Kidney (tissue), 14 donors: ENCODE results near the gene KCNQ1OT1. TPM values are rescaled to one million over a fixed set of nuclear protein-coding genes. Genes with fewer than 3 reads are reported as not detected.

Source experiments
- DNase-seq, 5 donors: peaks; one replicate each; pipeline ENCODE4 v3.0.0-alpha.2; 2013 to 2020
- FAIRE-seq: peaks from 2 replicates; lab custom pipeline; 2012; peaks lifted over from hg19 to GRCh38; lab: Jason Lieb, UNC
- H3K27ac ChIP-seq, 2 donors: one replicate each; pipeline ENCODE4 v1.7.0; 2013; ENCODE audit warnings: low read depth in 2 of 2, low read length in 2 of 2, inconsistent platforms in 1 of 2
- H3K27me3 ChIP-seq: one replicate; pipeline ENCODE4 v1.7.1; 2013; ENCODE audit warnings: low read length, inconsistent platforms; ENCODE audit not compliant: control insufficient read depth, insufficient read depth
- H3K36me3 ChIP-seq, 3 donors: one replicate each; pipeline versions ENCODE4 v1.7.0 to v1.7.1; 2013; ENCODE audit warnings: low read length in 3 of 3, control low read depth in 1 of 3, inconsistent platforms in 1 of 3; ENCODE audit not compliant: insufficient read depth in 3 of 3, control insufficient read depth in 2 of 3
- H3K4me1 ChIP-seq, 3 donors: one replicate each; pipeline versions ENCODE4 v1.7.0 to v1.7.1; 2013; ENCODE audit warnings: low read length in 3 of 3, inconsistent platforms in 1 of 3, low read depth in 1 of 3; ENCODE audit not compliant: control insufficient read depth in 2 of 3, insufficient read depth in 2 of 3
- H3K4me3 ChIP-seq, 3 donors: one replicate each; pipeline versions ENCODE4 v1.7.0 to v1.8.1; 2013; ENCODE audit warnings: low read length in 3 of 3, control low read depth in 1 of 3, inconsistent platforms in 1 of 3
- H3K9ac ChIP-seq, 3 donors: one replicate each; pipeline versions ENCODE4 v1.7.0 to v1.7.1; 2013; ENCODE audit warnings: low read length in 3 of 3, control low read depth in 1 of 3, inconsistent platforms in 1 of 3
- H3K9me3 ChIP-seq, 3 donors: one replicate each; pipeline versions ENCODE4 v1.7.0 to v1.7.1; 2013; ENCODE audit warnings: low read length in 3 of 3, control low read depth in 1 of 3, inconsistent platforms in 1 of 3; ENCODE audit not compliant: control insufficient read depth in 2 of 3, insufficient read depth in 1 of 3
- CTCF ChIP-seq: IDR thresholded peaks from 3 replicates; pipeline ENCODE4 v1.5.1; 2012; ENCODE audit warnings: mild to moderate bottlenecking, moderate library complexity, borderline replicate concordance; ENCODE audit not compliant: insufficient read depth; ENCODE audit errors: extremely low read depth
- intact Hi-C: fragments of 100-400 bp; cut with DNase I; formaldehyde crosslinking; loops from one replicate; pipeline ENCODE4 v1.11.1; 2022
- polyA plus RNA-seq: library from polyadenylated mRNA; stranded (reverse); fragments of 350-450 nt; fragmentation: Illumina TruSeq; extraction: RNeasy Lipid Tissue Mini Kit (QIAGEN cat#74804); gene quantifications from one replicate; pipeline ENCODE4 v1.2.3, GENCODE V29; 2014; ENCODE audit warnings: low read depth, low replicate concordance; ENCODE audit not compliant: insufficient read depth
- total RNA-seq: library from RNA; stranded (reverse); fragmentation: NEBNext Ultra II Directional; extraction: Animal tissue kit (Norgen Biotek cat#: 25700); gene quantifications from one replicate; pipeline ENCODE4 v1.2.1, GENCODE V29; 2021
- donor health status: control.
- donor health status: control.
- donor health status: control.
- donor health status: control.
- donor health status: control.
- donor health status: DM: yes; HTN: yes; CAD: no.
- donor health status: Normal renal cell carcinoma (clear cell type).

KCNQ1OT1 gene
- total and polyA plus RNA-seq, 2 donors from 2014 or later = 0.22 to 4.4 TPM

GRCh38 chr11:2685051-2685450 is 14.7 kb downstream of the KCNQ1OT1 start:
- TF ChIP-seq CTCF = no peak
- no peak for FAIRE-seq
- peaks cover 0 to 5% (median 0%) of the 10 kb centered on the region in 3 donors for H3K36me3 ChIP-seq
- H3K4me1 ChIP-seq = peaks cover 0 to 29% (median 28%) of the 10 kb centered on the region in 3 donors
- no peak overlapping the region for H3K4me3 ChIP-seq
- intact Hi-C loops = no loop called here
- H3K27ac ChIP-seq = no peak overlapping the region
- peak in 2 of 5 donors; percentile 11 to 20 for DNase-seq
- H3K27me3 ChIP-seq = no peaks in the 10 kb centered on the region
- H3K9me3 ChIP-seq = no peaks in the 10 kb centered on the region
- H3K9ac ChIP-seq = no peak overlapping the region

GRCh38 chr11:2684581-2684980 is 15.2 kb downstream of the KCNQ1OT1 start:
- no peak for TF ChIP-seq CTCF
- DNase-seq = peak in 2 of 5 donors; percentile 20 to 33
- Histone ChIP-seq H3K36me3 (peaks cover 0 to 5% (median 0%) of the 10 kb centered on the region in 3 donors), H3K9me3 (no peaks in the 10 kb centered on the region), H3K9ac (no peak overlapping the region), H3K4me3 (no peak overlapping the region), H3K27ac (no peak overlapping the region), H3K27me3 (no peaks in the 10 kb centered on the region), H3K4me1 (peaks cover 0 to 25% (median 23%) of the 10 kb centered on the region in 3 donors)
- FAIRE-seq = no peak
- intact Hi-C loops = no loop called here

- intact Hi-C loops = no loop called here
- no peak overlapping the region for H3K9ac ChIP-seq
- no peak for FAIRE-seq
These were observed 16.0 kb downstream of the KCNQ1OT1 start for GRCh38 chr11:2683806-2684205.

More at GRCh38 chr11:2683806-2684205, 16.0 kb downstream of the KCNQ1OT1 start:
- DNase-seq = peak in 1 of 5 donors; percentile 9
- Histone ChIP-seq H3K4me1 (peaks cover 0 to 20% (median 16%) of the 10 kb centered on the region in 3 donors), H3K27ac (no peak overlapping the region), H3K9me3 (no peaks in the 10 kb centered on the region), H3K36me3 (peaks cover 0 to 5% (median 0%) of the 10 kb centered on the region in 3 donors), H3K4me3 (no peak overlapping the region), H3K27me3 (no peaks in the 10 kb centered on the region)
- no peak for TF ChIP-seq CTCF
